ENCODE results near the gene CYP2J2.

GRCh38 chr1:59972216-59972927 is 45.8 kb upstream of the CYP2J2 start:
- TF ChIP-seq POLR2AphosphoS5 (IDR thresholded peaks at IDR 0.05; ENCODE audit: insufficient read depth, low read depth, low read length) (no peak), JUN (IDR thresholded peaks at IDR 0.05; ENCODE audit: borderline replicate concordance, insufficient read depth, insufficient read length, low read depth) (no peak), POLR2A (IDR thresholded peaks at IDR 0.05; ENCODE audit: low read depth, low read length) (no peak), EZH2 (IDR thresholded peaks at IDR 0.05; ENCODE audit: borderline replicate concordance, low read depth, low read length, severe bottlenecking) (no peak)
- TF ChIP-seq, protein P1, sequence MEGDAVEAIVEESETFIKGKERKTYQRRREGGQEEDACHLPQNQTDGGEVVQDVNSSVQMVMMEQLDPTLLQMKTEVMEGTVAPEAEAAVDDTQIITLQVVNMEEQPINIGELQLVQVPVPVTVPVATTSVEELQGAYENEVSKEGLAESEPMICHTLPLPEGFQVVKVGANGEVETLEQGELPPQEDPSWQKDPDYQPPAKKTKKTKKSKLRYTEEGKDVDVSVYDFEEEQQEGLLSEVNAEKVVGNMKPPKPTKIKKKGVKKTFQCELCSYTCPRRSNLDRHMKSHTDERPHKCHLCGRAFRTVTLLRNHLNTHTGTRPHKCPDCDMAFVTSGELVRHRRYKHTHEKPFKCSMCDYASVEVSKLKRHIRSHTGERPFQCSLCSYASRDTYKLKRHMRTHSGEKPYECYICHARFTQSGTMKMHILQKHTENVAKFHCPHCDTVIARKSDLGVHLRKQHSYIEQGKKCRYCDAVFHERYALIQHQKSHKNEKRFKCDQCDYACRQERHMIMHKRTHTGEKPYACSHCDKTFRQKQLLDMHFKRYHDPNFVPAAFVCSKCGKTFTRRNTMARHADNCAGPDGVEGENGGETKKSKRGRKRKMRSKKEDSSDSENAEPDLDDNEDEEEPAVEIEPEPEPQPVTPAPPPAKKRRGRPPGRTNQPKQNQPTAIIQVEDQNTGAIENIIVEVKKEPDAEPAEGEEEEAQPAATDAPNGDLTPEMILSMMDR (IDR thresholded peaks at IDR 0.05; ENCODE audit: extremely low read depth in 1 of 2, insufficient read depth in 1 of 2, low read depth in 1 of 2, low read length in 2 of 2), result no peak

All from endothelial cell of umbilical vein (primary cell).